ENCODE data around the gene DDIAS. TPM values are rescaled to one million over a fixed set of nuclear protein-coding genes. Genes with fewer than 3 reads are reported as not detected.
"Not testable (repeated sequence)": the region's sequence is repeated elsewhere in the genome, so short reads cannot be mapped to it uniquely, and the experiment has no call there.

Gene DDIAS
- total RNA-seq, 1 donor from 2014 or later, result 0.11 TPM

- Histone ChIP-seq H3K4me3 (no peak overlapping the region), H3K36me3 (no peaks in the 10 kb centered on the region), H3K4me1 (no peaks in the 10 kb centered on the region), H3K27me3 (no peaks in the 10 kb centered on the region), H3K9me3 (no peaks in the 10 kb centered on the region), H3K27ac (no peak overlapping the region)
- TF ChIP-seq, protein P1, sequence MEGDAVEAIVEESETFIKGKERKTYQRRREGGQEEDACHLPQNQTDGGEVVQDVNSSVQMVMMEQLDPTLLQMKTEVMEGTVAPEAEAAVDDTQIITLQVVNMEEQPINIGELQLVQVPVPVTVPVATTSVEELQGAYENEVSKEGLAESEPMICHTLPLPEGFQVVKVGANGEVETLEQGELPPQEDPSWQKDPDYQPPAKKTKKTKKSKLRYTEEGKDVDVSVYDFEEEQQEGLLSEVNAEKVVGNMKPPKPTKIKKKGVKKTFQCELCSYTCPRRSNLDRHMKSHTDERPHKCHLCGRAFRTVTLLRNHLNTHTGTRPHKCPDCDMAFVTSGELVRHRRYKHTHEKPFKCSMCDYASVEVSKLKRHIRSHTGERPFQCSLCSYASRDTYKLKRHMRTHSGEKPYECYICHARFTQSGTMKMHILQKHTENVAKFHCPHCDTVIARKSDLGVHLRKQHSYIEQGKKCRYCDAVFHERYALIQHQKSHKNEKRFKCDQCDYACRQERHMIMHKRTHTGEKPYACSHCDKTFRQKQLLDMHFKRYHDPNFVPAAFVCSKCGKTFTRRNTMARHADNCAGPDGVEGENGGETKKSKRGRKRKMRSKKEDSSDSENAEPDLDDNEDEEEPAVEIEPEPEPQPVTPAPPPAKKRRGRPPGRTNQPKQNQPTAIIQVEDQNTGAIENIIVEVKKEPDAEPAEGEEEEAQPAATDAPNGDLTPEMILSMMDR (IDR thresholded peaks at IDR 0.05), result no peak
- no peak for DNase-seq (ENCODE audit: low spot score in 2 of 2)
- intact Hi-C loops (cut with DNase I), result loop anchor here (5.0 kb wide), 1 partner anchor 343 kb away; no protein-coding TSS in a partner anchor
These were observed 7.6 kb downstream of the DDIAS start for GRCh38 chr11:82909015-82909640.

DNA sequence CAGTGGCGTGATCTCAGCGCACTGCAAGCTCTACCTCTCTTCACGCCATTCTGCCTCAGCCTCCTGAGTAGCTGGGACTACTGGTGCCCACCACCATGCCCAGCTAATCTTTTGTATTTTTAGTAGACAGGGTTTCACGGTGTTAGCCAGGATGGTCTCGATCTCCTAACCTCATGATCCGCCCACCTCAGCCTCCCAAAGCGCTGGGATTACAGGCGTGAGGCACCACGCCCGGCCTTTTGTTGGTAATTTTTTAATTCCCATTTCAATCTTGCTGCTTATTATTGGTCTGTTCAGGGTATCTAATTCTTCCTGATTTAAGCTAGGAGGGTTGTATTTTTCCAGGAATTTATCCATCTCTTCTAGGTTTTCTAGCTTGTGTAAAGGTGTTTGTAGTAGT, 18.2 kb downstream of the DDIAS start:
- H3K9me3 ChIP-seq; H3K27me3 ChIP-seq; H3K4me1 ChIP-seq; H3K4me3 ChIP-seq; H3K27ac ChIP-seq; DNase-seq (ENCODE audit: low spot score in 2 of 2); intact Hi-C loops (cut with DNase I); H3K36me3 ChIP-seq: not testable (repeated sequence)

- H3K4me3 ChIP-seq; H3K27me3 ChIP-seq; H3K36me3 ChIP-seq; H3K27ac ChIP-seq; DNase-seq (ENCODE audit: low spot score in 2 of 2); intact Hi-C loops (cut with DNase I); H3K4me1 ChIP-seq; H3K9me3 ChIP-seq: not testable (repeated sequence)
These were observed 18.7 kb downstream of the DDIAS start for GRCh38 chr11:82920227-82920626.

DNA sequence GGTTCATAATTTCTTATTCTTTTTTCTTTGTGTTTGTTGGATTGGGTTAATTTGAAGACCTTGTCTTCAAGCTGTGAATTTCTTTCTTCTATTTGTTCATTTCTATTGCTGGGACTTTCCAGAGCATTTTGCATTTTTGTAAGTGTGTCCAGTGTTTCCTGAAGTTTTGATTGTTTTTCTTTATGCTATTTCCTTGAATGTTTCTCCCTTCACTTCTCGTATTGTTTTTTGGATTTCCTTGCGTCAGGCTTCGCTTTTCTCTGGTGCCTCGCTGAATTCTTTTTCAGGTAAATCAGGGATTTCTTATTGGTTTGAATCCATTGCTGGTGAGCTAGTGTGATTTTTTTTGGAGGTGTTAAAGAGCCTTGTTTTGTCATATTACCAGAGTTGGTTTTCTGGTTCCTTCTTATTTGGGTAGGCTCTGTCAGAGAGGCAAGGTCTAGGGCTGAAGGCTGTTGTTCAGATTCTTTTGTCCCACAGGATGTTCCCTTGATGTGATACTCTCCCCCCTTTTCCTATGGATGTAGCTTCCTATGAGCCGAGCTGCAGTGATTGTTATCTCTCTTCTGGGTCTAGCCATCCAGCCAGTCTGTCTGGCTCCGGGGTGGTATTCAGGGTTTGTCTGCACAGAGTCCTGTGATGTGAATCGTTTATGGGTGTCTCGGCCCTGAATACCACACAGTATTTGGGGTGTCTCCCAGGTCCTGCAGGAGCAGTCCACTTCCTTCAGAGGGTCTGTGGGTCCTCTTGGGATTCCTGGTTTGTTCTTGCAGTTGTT, 21.0 kb downstream of the DDIAS start:
- H3K4me3 ChIP-seq; H3K27me3 ChIP-seq; intact Hi-C loops (cut with DNase I); H3K27ac ChIP-seq; DNase-seq (ENCODE audit: low spot score in 2 of 2); H3K4me1 ChIP-seq; H3K36me3 ChIP-seq; H3K9me3 ChIP-seq: not testable (repeated sequence)

DNA sequence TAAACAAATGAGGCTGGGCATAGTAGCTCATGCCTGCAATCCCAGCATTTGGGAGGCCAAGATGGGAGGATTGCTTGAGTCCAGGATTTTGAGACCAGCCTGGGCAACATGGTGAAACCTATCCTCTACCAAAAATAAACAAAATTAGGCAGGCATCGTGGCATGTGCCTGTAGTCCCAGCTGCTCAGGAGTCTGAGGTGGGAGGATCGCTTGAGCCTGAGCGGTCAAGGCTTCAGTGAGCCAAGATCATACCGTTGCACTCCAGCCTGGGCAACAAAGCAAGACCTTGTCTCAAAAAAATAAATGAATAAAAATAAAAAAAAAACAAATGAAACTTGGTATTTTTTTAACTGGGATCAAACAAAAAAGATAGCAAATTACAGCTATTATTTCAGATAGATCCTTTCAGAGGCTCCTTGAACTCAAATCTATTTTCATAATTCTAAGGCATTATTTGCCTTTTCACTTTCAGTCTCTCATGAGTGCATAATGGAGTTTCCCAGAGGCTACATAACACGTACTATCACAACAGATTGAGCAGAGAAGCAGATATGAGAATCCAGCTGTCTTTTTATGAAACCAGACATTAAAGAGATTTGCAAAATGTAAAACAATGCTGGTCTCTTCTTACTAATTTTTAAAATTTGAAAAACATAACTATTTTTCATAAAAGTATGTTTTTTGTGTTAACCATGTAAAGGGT, 23.1 kb downstream of the DDIAS start:
- intact Hi-C loops (cut with DNase I), result no loop called here
- H3K36me3 ChIP-seq, result no peaks in the 10 kb centered on the region
- no peaks in the 10 kb centered on the region for H3K27me3 ChIP-seq
- H3K4me1 ChIP-seq, result no peaks in the 10 kb centered on the region
- no peak for DNase-seq (ENCODE audit: low spot score in 2 of 2)
- no peaks in the 10 kb centered on the region for H3K9me3 ChIP-seq
- no peak overlapping the region for H3K4me3 ChIP-seq
- no peak overlapping the region for H3K27ac ChIP-seq
- TF ChIP-seq, protein P1 (IDR thresholded peaks at IDR 0.05), result no peak

- H3K27ac ChIP-seq, result no peak overlapping the region
- TF ChIP-seq, protein P1 (IDR thresholded peaks at IDR 0.05), result peak in 2 of 3 experiments; percentile 66 to 69
- DNase-seq (ENCODE audit: low spot score in 2 of 2), result no peak
- no peaks in the 10 kb centered on the region for H3K9me3 ChIP-seq
- no peaks in the 10 kb centered on the region for H3K36me3 ChIP-seq
- intact Hi-C loops (cut with DNase I), result loop anchor here (1.0 kb wide), 1 partner anchor 60 kb away; no protein-coding TSS in a partner anchor
- H3K27me3 ChIP-seq, result no peaks in the 10 kb centered on the region
- H3K4me3 ChIP-seq, result no peak overlapping the region
- H3K4me1 ChIP-seq, result no peaks in the 10 kb centered on the region
These were observed 25.8 kb downstream of the DDIAS start for GRCh38 chr11:82927264-82927880.
